Putamen (tissue), 1 donor: ENCODE data around the gene PLA2G2A.
"Not testable (repeated sequence)": the region's sequence is repeated elsewhere in the genome, so short reads cannot be mapped to it uniquely, and the experiment has no call there.

Experiments used
- DNase-seq: peaks from one replicate; pipeline ENCODE4 v3.0.0-alpha.2; 2016; ENCODE audit warnings: low spot score

Gene PLA2G2A

DNA sequence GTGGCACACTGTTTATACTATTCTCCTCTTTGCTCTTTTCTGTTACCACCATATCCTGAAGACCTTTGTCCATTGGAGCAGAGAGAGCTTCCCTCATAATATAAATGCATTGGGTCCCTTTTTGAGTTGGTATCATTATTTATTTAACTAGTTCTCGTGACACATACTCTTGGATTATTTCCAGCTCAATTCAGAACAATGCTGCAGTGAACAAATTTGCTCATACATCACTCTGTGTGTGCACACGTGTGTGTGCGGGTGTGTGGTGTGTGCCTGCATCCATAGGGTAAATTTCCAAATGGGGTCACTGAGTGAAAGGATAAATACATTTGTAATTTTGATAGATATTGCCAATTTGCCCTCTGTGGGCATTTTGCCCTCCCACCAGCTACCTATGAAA lies 5.8 kb downstream of the PLA2G2A start:
- DNase-seq: no peak

DNA sequence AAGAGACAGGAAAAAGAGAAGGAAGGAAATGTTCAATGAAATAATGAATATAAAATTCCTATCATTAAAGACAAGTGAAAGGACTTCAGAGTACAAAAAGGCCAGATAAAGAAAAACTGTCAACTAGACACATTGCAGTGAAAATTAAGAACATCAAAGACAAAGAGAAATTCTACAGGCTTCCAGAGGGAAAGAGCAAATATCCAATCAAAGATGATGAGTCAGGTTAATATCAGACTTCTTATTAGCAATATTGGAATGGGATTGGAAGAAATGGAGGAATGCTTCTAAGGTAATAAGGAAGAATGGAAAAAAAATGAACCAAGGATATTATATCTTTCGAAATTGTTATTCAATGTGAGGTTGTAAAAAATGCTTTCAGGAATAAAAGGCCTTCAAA lies 7.8 kb downstream of the PLA2G2A start:
- no peak for DNase-seq

DNA sequence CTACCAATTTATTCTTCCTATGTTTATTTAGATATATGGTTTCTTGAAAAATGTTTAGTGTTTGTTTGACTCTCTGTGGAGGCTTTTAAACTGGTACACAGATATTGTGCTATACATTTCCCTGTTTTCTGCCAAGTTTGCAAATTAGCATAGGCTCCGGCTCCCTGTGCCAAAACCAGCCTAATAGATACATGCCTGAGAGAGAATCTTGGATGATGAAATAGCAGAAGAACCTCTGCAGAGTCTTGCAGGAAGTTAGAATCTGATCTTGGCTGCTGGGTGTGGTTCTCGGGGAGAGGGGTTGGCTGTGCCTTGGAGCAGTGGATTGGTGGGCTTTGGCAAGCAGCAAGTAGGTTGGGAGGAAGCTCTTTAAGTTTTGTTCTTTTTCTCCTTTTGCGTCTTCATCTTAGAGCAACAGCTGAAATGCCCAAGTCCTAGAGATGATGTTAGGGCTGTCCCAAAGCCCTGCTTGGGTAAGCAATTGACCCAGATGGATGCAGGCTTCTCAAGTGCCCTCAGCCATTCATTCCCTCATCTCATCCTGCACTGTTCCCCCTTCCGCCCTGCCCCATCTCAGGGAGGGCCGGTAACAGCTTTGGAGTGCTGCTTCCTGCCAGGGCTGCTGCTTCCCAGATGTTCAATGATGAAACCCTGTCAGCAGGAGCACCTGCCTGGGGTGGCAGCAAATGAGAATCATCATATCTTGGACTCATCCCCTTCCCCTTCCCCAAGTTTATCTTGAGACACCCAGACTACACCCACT lies 9.3 kb downstream of the PLA2G2A start:
- no peak for DNase-seq

DNA sequence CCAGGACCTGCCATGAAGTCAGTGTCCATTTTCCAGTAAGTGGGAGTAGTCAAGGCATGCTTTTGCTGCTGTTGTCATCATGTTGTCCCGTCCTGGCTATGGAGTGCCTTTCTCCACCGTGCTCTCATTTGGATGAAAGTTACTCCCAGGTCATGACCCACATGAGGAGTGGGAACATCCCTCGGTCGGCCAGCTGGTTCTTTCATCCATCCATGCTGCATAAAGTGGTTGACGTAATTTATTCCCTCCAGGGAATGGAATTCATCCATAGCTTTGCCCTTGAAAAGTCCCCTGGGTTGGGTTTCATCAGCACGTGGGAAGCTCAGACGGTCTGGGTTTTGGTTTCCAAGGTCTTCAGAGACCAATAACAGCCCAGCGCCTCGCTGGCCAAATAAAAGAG lies 11.6 kb downstream of the PLA2G2A start:
- no peak for DNase-seq

DNA sequence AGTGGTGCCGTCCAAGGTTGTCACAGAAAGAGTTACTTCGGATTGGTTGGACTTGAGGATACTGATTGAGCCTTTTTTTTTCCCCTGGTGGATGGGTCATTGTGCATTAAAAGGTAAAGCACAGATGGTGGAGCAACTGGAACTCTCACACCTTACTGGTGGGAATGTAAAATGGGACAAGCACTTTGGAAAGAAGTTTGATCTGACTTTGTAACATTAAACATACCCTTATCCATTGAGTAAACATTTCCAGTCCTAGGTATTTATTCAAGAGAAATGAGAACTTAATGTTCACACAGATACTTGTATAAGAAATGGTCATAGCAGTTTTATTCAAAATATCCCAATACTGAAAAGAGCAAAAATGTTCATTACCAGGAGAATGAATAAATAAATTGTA lies 14.9 kb downstream of the PLA2G2A start:
- DNase-seq: no peak

DNA sequence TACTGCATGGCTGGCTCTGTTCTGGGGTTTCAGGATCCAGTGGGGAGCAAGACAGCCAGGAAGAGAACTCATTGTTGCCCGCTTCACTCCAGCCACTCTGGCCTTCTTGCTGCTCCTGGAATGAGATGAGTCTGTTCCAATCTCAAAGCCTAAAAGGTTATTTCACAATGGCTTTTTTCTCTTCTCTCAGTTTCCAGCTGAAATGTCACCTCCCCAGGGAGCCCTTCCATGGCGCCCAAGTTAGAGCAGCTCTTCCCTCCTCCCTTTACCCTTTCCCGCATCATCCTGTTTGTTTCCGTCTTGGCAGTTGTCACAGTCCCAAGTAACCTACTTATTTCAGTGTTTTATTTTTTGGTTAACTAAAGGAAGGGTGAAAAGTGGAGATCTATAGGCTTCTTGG lies 15.8 kb downstream of the PLA2G2A start:
- no peak for DNase-seq

DNA sequence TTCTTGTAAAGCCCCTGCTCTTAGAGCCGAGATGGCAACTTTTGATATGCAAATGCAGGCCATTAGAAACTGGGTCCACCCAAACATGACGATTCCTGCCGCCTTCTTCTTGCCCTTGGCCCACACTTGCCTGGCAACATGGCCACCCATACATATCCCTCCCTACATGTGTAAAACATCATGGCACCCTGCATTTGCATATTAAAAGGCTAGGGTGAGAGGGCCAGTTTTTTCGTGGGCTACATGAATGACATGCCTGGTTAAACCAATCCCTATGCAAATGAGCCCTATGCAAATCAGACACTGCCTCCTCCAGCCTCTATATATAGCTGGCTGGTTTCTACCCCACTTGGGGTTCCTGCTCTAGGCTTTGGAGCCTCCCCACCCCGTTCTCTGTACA lies 18.8 kb downstream of the PLA2G2A start:
- no peak for DNase-seq

DNA sequence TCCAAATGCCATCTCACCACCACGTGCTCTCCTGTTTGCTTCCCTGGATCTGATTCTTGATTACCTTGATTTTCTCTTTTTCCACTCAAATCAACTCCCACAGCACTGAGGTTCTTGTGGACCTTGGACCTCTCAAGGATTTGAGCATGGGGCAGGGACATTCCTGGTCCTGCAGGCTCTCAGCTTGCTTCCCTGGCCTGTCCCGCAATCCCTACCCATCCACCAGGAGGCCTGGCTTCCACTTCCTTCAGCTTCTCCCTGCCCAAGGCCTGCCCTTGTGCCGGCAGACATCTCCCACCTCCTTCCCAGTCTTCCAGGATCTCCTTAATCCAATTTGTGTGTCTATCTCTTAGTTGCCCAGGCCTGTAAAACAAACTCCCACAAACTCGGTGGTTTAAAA lies 21.6 kb downstream of the PLA2G2A start:
- no peak for DNase-seq

DNA sequence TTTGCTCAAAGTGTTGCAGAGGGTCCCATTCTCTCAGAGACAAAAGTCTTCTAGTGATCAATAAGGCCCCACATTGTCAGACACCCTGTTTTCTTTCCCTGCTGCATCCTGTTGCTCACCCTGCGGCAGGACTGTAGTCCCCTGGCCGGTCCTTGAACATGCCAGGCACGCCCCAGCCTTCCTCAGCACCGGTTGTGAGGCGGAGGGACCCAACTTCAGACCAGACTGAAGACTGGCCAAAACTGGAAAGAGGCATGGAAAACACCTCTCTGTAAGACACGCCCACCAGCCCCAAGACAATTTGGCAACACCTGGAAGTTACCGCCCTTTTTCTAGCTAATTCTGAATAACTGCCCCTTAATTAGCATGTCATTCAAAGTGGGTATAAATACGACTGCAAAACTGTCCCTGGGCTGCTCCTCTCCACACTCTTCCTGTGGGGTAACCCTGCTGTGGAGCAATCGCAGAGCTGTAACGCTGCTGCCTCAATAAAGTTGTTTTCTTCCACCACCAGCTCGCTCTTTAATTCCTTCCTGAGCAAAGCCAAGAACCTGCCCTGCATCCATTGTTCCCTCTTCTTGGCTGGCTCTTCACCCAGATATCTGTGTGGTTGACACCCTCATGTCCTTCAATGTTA lies 23.8 kb downstream of the PLA2G2A start:
- no peak for DNase-seq

DNA sequence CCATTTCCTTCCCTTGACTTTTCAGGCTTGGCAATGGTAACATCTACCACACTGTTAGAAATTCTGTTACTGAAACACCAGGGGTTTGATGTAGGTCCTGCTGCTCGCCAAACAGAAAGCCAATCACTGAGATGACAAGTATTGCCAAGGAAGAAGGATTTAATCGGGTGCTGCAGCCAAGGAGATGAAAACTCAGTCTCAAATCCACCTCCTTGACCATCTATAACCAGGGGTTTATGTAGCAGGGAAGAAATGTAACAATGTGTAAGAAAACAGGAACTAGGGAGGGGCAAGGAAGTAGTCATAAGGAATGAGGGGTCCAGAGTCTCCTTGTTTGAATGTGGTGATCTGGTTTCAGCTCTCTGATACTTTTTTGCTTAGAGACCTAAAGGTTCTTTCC lies 25.4 kb downstream of the PLA2G2A start:
- DNase-seq: no peak

DNA sequence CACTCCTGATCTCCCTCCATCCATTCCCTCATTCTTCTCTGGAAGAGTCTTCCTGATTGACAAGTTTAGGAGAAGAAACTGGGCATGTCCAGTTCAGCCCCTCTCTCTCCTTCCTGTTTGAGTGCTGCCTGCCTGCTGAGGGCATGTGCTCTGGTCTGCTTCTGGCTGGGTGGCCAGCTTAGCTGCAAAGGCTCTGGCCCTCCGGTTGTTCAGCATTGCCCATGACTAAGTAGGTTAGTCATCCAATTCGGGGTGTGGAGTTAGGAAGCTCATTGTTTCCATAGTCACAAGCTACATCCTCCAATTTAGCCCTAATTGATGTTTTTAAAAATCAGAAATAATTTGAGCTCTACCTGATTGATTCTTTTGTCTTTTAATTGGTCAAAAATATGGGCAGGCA lies 30.4 kb downstream of the PLA2G2A start:
- DNase-seq: no peak

DNA sequence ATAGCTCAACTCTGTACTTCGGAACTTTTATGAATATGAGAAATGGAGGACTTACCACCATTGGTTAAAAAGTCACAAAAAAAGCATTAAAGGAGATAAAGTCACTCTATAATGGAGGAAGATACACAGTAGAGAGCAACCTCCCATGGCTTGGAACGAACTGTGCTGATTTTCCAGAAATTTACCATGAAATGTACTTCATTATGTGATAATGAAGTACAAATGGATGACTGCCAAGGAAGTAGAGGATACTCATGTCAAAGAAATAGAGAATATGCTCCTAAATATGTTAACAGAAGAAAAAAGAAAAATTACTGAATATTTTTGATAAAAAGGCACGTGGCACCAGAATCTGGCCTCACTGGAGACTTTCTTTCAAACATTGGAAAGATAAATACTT lies 32.4 kb downstream of the PLA2G2A start:
- no peak for DNase-seq

DNA sequence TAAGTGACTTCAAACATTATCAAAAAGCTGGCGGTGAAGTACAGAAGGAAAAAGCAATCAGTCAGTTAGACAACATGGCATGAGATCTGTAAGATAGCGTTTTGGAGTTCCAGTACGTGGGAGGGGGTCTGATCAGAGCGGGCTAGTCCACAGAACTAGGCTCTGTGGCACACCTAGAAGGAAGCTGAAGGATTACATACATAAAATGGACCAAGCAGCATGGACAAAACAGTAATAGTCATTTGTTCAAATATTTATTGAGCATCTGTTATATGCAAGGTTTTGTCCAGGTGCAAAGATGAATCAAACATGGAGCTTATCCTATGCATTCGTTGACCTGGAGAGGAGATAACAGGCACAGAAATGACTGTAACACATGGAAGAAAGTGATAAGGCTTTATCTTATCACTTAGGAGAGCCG lies 33.1 kb downstream of the PLA2G2A start:
- DNase-seq: no peak

DNA sequence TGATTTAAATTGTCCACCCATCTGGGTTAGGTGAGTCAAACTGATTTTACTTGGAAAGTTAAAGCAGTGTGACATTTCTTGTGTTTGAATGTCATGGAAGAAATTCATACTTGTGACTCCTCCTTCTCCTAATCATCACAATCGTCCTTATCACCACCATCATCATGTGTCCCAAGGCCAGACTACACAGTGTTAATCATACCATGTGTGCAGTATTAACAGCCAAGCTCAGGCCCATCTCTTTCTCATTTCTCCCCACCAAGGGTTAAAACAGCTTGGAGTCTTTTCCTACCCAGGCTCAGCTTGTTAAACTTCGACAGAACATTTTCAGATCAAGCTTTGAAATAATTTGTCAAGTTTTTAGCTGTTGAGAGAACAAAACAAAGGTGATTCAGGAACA lies 33.5 kb downstream of the PLA2G2A start:
- no peak for DNase-seq

DNA sequence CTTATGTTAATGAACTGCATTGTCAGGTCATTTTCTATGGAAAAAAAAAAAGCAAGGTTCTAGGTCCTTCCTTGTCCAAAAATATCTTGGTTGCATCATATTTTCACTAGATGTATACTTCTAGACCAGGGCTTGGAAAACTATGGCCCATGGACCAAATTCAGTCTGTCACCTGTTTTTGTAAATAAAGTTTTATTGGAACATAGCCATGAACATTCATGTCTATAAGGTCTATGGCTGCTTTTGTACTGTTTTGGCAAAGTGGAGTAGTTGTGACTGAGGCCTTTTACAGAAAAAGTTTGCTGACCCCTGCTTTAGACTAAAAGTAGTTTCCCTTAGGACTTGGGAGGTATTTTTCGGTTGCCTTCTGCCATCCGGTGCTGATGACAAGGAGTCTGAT lies 36.8 kb downstream of the PLA2G2A start:
- no peak for DNase-seq

DNA sequence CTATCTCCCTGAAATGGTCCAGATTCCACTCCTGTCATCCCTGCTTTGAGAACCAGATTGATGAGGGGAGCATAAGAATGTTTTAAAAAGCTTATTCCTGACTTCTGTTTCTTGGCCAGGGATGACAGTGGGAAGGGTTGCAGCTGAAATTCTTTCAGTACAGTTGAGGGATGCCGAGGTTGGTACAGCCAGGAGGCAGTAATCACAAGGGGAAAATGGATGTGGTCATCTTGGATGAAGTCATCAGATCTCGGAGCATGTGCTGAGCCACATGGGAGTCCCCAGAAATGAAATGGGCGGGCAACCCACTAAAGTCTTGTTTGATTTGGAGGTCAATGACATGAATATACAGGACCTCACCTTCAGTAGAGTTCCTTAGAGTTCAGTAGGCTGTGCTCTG lies 37.3 kb downstream of the PLA2G2A start:
- no peak for DNase-seq

DNA sequence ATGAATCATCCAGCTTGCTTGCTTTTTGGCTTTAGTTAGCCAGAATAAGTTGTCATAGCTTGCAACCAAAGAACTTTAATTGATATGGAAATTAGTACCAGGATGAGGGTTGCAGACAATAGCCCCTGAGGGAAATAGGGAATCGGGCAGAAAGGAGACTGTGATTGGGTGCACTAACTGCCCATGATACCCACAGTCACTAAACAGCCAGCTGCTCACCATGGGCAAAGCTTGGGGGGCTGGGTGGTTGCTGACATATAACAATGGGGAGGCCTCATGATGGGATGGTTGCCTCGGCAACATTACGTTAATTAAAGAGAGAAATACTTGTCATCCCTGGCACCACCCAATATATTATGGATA lies 38.2 kb downstream of the PLA2G2A start:
- DNase-seq: no peak

DNA sequence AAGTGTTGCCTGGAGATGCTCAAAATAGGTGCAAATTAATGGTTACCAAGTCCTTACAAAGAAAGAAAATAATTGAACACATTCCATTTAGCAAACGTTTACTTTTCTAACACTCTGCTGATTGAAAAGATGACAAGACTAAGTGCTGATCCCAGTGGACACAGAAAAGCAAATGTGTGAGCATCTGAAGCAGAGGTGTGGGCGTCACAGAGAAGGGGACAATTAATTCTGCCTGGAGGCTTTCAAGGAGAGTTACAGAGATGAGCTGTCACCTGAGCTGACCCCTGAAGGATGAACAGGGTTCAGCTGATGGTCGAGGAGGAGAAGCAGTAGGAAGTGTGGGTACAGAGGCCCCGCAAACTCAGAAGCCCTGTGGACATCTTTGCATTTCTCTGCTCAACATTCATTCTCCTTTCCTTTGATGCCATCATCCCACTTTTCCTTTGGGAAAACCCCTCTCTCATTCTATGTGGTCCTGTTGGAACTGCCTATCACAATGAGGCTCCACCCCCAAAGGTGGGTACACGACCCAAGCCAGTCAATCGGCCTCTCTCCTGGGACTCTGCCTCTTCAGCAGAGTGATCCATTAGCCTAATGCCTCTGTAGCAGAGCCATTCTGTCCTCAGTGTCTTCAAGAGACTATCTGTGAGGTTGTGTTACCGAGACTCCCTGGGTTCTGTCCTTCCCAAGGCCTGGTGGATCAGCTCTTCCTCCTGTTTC lies 38.8 kb downstream of the PLA2G2A start:
- no peak for DNase-seq

DNA sequence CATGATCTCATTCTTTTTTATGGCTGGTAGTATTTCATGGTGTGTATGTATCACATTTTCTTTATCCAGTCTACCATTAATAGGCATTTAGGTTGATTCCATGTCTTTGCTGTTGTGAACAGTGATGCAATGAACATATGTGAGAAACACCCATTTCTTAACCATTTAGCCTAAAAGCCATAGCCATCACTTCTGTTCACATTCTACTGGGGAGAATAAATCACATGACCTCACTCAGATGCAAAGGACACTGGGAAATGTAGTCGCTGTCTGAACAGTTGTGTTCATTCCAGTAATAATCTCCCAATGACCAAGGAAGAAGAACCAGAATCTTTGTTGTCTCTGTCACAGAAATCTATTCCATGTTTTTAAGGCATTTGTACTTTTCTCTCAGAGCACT lies 40.9 kb downstream of the PLA2G2A start:
- no peak for DNase-seq

DNA sequence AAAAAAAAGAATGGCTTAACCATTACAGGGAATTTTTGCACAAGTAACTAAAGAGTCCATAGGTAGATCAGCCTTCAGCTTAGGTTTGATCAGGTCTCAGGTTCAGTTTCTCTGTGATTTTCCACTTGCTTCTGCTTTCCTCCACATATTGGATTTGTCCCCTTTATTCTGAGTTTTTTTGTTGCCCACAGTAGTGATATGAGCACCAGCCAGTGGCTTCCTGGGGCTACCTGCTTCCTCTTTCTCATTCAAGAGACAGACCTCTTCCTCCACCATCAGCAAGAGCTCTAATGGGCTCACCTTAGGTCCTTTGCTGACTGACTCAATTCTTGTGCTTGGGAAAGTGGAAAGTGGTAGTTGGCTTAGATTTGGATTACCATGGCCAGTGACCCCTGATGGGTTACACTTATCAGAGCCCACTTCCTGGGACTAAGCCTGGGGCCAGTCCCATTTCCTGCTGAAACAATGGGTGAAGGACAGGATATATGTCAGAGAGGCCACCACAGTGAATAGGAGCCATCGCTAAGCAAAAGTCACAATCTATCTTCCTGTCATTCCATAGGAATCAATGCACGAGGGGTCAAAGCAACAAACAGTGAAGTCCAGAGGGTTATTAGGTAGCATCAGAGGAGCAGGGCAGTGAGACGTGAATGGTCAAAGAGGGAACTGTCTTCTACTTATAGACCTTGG lies 43.2 kb downstream of the PLA2G2A start:
- no peak for DNase-seq

DNA sequence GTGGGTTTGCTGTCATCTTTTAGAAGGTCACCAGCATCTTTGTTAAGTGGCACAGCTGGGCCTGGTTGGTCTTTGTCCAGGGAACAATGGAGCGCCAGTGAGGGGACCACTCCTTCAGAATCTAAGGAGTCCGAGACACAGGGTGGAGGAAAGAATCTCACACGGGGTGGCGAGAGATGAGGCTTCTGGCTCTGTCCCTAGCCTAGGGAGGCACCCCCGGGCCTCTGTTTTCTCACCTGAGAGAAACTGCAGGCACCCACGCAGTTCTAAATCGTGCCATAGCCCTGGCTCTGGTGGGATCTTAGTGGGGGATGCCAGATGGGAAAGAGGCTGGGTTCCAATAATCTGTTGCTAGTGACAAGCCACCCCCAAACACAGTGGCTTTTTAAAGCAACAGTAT lies 45.1 kb downstream of the PLA2G2A start:
- DNase-seq: no peak

DNA sequence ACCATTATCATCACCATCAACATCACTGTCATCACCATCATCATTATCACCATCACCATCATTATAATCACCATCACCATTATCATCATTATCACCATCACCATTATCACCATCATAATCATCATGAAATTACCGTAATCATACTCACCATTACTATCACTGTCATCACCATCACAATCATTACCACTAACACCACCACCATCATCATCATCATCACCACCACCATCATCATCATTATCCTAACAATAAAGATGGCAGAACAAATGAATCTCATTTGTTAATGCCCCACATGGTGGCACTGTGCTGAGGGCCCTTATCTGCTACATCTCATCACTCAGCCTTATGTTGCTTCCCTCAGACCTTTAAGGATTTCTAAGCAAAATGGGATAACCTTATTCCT lies 46.6 kb downstream of the PLA2G2A start:
- no peak for DNase-seq

DNA sequence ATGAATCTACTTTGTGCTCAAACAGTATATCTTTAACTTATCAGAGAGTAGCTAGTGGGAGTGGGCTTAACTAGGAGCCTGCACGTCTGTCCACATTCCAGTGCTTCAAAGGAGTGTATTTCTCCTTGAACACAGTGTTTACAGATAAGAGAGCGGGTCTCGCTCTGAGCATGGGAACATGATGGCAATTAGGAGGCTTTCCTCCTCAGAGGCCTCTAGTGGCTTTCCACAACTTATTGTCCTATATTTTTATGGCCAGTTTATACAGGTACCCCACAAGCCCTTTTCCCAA lies 52.3 kb downstream of the PLA2G2A start:
- DNase-seq: not testable (repeated sequence)
